ENCODE data around the gene GBP7. TPM values are rescaled to one million over a fixed set of nuclear protein-coding genes. Genes with fewer than 3 reads are reported as not detected.
"Not testable (repeated sequence)": the region's sequence is repeated elsewhere in the genome, so short reads cannot be mapped to it uniquely, and the experiment has no call there.

GBP7 gene
- not detected for total RNA-seq

- DNase-seq (ENCODE audit: low spot score in 2 of 2) (no peak), FAIRE-seq (no peak)
These were observed at the start of gene GBP7 for GRCh38 chr1:89175601-89176256. GBP7 (minus strand) TSS chr1:89176003; CDS start chr1:89171935, 4,068 bp downstream.

- DNase-seq (ENCODE audit: low spot score in 2 of 2): no peak
- no peak for FAIRE-seq
These were observed 45.5 kb upstream of the GBP7 start for GRCh38 chr1:89221341-89221740.

- not testable (repeated sequence) for FAIRE-seq; DNase-seq (ENCODE audit: low spot score in 2 of 2)
These were observed 44.0 kb upstream of the GBP7 start for GRCh38 chr1:89219851-89220250.

- not testable (repeated sequence) for FAIRE-seq; DNase-seq (ENCODE audit: low spot score in 2 of 2)
These were observed 43.1 kb upstream of the GBP7 start for GRCh38 chr1:89218941-89219340.

GRCh38 chr1:89213347-89213746, 37.5 kb upstream of the GBP7 start:
- FAIRE-seq (no peak), DNase-seq (ENCODE audit: low spot score in 2 of 2) (no peak)

GRCh38 chr1:89211035-89211634, 35.3 kb upstream of the GBP7 start:
- no peak for DNase-seq (ENCODE audit: low spot score in 2 of 2)

GRCh38 chr1:89206373-89206772, 30.6 kb upstream of the GBP7 start:
- no peak for FAIRE-seq

More at GRCh38 chr1:89211035-89211634, 35.3 kb upstream of the GBP7 start:
- FAIRE-seq: no peak

GRCh38 chr1:89203166-89203565, 27.4 kb upstream of the GBP7 start:
- FAIRE-seq: no peak

More at GRCh38 chr1:89206373-89206772, 30.6 kb upstream of the GBP7 start:
- DNase-seq (ENCODE audit: low spot score in 2 of 2): no peak

GRCh38 chr1:89201106-89201794, 25.4 kb upstream of the GBP7 start:
- FAIRE-seq (no peak), DNase-seq (ENCODE audit: low spot score in 2 of 2) (no peak)

More at GRCh38 chr1:89203166-89203565, 27.4 kb upstream of the GBP7 start:
- no peak for DNase-seq (ENCODE audit: low spot score in 2 of 2)

- FAIRE-seq (no peak), DNase-seq (ENCODE audit: low spot score in 2 of 2) (no peak)
These were observed 24.9 kb upstream of the GBP7 start for GRCh38 chr1:89200663-89201062.

GRCh38 chr1:89199525-89200031, 23.8 kb upstream of the GBP7 start:
- FAIRE-seq (no peak), DNase-seq (ENCODE audit: low spot score in 2 of 2) (no peak)

- DNase-seq (ENCODE audit: low spot score in 2 of 2) (no peak), FAIRE-seq (no peak)
These were observed 22.8 kb upstream of the GBP7 start, which contains the start of gene GBP4 for GRCh38 chr1:89198491-89199072. GBP4 (minus strand) TSS chr1:89198942; CDS start chr1:89198834, 108 bp downstream.

- FAIRE-seq: no peak
- no peak for DNase-seq (ENCODE audit: low spot score in 2 of 2)
These were observed 22.3 kb upstream of the GBP7 start for GRCh38 chr1:89198081-89198480.

GRCh38 chr1:89195476-89195875, 19.7 kb upstream of the GBP7 start:
- DNase-seq (ENCODE audit: low spot score in 2 of 2): no peak
- no peak for FAIRE-seq

- DNase-seq (ENCODE audit: low spot score in 2 of 2) (no peak), FAIRE-seq (no peak)
These were observed 15.5 kb upstream of the GBP7 start for GRCh38 chr1:89191314-89191713.

- FAIRE-seq: no peak
- no peak for DNase-seq (ENCODE audit: low spot score in 2 of 2)
These were observed 14.2 kb upstream of the GBP7 start for GRCh38 chr1:89190017-89190416.

GRCh38 chr1:89179343-89179742, 3.5 kb upstream of the GBP7 start:
- FAIRE-seq: no peak
- DNase-seq (ENCODE audit: low spot score in 2 of 2): no peak

GRCh38 chr1:89176971-89177370, 1.2 kb upstream of the GBP7 start:
- FAIRE-seq (no peak), DNase-seq (ENCODE audit: low spot score in 2 of 2) (no peak)

GRCh38 chr1:89174491-89174890, 1.3 kb downstream of the GBP7 start:
- DNase-seq (ENCODE audit: low spot score in 2 of 2): no peak
- no peak for FAIRE-seq

GRCh38 chr1:89172468-89173143, 3.2 kb downstream of the GBP7 start:
- DNase-seq (ENCODE audit: low spot score in 2 of 2) (no peak), FAIRE-seq (no peak)
